Activated T-helper 9 cell treated with anti-CD3 and anti-CD28 coated beads, Interleukin-2, amount 50 U/mL, for 16 hours (primary cell): ENCODE results near the gene UGT8.
A peak's percentile ranks its signal among the peaks of the same experiment; 100 is the strongest.
"Not testable (repeated sequence)": the region's sequence is repeated elsewhere in the genome, so short reads cannot be mapped to it uniquely, and the experiment has no call there.

ENCODE experiments used
- DNase-seq: peaks from one replicate; pipeline ENCODE4 v3.0.0-alpha.2; 2020; ENCODE audit warnings: low read depth

Gene UGT8, protein sequence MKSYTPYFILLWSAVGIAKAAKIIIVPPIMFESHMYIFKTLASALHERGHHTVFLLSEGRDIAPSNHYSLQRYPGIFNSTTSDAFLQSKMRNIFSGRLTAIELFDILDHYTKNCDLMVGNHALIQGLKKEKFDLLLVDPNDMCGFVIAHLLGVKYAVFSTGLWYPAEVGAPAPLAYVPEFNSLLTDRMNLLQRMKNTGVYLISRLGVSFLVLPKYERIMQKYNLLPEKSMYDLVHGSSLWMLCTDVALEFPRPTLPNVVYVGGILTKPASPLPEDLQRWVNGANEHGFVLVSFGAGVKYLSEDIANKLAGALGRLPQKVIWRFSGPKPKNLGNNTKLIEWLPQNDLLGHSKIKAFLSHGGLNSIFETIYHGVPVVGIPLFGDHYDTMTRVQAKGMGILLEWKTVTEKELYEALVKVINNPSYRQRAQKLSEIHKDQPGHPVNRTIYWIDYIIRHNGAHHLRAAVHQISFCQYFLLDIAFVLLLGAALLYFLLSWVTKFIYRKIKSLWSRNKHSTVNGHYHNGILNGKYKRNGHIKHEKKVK

DNA sequence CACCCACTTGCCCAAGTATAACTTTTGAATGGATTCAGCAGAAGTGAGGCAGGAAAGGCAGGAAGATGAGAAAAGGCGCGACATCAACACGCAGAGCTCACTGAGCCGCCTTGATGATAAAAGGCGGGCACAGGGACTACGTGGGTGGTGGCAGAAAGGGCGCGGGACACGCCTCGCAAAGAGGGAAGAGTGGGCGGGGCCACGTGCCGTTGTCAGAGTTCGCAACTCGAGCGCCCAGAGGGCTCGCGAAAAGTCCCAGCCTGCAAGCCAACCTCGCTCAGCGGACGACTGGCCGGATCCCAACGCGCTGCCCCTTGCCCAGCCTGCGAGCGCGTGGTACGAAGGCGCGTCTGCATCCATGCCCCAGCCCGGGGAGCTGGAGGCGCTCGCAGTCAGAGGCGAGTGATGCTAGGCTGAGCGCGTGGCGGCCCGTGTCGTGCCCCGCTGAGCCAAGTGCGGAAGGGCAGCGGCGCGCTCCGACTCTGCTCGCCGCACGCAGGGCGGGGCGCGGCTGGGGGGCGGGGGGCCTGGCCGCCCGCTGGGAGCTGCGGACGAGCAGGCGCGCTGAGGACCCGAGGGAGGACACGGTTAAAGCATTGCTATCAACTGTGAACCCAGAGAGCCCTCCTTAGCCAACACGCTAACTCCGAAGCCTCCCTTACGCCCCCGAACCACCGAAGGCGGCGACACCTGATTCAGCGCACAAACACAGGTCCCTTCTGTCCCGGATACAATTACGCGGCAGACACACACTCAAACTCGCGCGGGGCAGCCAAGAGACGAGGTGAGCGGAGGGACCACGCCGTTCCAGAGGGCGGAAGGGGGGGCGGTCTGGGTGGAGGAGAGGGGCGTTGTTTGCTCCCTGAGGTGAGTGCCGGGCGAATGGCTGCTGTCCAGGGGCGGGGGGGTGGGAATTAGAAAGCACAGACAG lies at the start of gene UGT8:
UGT8 (plus strand) TSS at position 617 of the 931 bp plus-strand sequence. CDS start 24,074 bp downstream, outside the sequence.
- peak; percentile 8 for DNase-seq

DNA sequence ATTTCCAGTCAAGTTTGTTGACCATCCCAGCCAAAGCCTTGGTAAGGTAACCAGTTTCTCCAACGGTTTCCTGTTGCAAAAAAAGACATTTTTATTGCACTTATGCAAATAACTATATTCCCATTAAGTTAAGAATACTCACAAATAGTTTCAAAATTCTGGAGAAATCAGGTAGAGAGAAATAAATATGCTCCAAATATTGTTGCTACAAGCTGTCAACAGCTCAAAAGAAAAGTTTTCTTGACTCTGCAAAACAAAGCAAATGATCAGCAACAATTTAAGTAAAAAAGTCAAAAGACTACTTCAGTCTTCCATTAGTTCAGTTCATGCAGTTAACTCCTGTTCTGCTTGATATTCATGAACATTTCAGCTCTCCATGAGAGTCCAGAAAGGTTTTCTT lies 49.0 kb upstream of the UGT8 start:
- DNase-seq: no peak

DNA sequence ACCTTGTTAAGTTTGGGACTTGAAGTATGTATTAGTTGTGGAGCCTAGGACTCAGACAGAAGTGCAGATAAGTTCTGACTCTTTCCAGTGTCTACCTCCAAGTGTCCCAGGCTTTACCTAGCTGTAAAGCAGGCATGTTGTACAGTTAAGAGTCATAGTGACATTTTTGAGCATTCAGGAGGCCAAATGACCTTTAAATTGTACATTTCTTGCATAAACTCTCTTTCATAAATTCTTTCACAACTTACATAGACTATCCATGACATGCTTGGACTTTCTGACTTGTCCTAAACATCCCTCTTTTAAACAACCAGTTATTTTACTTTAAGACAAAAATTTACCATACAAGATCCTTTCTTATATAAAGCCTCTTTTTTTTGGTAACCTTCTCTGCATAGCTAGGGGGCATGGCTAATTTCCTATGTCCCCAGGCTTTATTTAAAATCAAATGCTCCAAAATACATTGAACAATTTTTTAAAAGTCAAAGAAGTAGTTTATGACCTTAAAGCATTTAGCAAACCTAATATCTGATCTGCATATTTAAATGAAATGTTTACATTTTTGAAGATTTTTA lies 40.1 kb upstream of the UGT8 start:
- no peak for DNase-seq

DNA sequence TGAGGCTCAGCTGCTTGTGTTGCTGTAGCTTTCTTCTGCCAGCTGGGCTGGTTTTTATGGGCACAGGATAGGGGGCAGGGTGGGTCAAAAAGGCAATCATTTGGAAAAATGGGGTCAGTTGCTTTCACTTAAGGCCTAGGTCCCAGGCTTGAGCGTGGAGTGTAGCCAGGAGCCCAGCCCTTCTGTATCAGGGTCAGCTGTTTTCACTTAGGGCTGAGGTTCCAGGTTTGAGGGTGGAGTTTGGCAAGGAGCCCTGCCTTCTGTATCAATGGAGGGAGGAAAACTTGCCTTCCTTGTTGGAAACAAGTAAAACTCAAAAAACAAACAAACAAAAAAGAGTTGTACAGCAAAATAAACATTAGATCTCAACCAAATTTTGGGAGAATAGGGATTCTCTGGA lies 37.0 kb upstream of the UGT8 start:
- no peak for DNase-seq

DNA sequence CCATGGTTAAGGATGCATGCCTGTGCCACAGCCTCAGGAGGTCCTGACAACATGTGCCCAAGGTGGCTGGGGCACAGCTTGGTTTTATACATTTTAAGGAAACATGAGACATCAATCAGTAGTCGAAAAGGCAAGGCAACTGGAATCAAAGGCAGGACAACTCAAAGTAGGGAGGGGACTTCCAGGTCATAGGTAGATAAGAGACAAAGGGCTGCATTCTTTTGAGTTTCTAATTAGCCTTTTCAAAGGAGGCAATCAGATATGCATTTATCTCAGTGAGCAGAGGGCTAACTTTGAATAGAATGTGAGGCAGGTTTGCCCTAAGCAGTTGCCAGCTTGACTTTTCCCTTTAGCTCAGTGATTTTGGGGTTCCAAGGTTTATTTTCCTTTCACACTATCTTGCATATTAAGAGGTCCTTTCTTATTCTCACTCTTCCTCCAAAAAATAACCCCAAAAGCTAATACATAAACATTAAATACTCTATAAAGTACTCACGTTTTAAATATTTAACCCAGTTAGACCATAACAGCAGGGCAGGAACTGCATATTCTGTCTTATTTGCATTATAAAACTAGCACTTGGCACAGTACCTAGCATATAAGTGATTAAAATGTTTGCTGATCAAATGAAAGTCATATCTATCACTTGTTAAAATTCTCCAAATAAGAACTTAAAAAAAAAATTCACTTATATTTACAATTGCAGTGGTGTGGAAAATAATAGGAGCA lies 36.3 kb upstream of the UGT8 start:
- DNase-seq: no peak

DNA sequence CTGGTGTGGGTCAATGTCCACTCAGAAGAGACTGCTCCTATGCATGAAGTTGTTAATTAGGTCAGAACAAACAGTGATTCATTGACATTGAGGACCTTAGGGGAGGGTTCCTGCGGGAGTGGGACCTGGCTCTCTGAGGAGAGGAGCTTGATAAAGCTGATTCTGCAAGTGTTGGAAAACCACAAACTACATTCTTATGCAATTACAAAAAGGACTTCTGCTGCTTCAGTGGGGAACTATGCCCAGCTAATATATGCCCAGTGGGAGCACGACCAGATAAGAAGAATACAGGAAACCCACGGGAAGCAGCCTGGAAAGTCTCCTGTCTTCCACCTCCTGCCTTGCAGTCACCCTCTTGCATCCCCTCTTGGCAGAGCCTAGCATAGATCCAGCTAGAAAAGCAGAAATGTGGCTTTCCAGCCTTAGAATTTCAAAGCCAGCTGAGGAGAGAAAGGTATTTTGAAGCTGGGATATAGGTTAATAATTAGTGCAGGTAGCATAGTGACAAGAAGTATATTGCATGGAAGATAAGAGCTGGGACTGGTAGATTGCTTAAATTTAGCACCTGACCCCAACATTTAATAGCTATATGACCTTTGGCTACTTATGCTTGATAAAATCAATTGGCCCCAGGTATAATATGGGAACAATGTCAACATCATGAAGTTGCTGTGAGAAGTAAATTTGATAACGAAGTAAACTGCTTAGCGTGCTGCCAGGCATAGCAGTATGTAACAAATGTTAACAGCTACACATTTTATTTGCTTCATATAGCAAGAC lies 34.9 kb upstream of the UGT8 start:
- DNase-seq: no peak

DNA sequence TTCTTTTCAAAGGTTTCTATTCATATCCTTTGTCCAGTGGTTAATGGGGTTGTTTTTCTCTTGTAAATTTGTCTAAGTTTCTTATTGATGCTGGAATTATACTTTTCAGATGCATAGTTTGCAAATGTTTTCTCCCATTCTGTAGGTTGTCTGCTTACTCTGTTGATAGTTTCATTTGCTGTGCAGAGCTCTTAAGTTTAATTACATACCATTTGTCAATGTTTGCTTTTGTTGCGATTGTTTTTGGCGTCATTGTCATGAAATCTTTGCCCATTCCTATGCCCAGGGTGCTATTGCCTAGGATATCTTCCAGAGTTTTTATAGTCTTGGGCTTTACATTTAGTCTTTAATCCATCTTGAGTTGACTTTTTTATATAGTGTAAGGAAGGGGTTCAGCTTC lies 21.2 kb upstream of the UGT8 start:
- no peak for DNase-seq

DNA sequence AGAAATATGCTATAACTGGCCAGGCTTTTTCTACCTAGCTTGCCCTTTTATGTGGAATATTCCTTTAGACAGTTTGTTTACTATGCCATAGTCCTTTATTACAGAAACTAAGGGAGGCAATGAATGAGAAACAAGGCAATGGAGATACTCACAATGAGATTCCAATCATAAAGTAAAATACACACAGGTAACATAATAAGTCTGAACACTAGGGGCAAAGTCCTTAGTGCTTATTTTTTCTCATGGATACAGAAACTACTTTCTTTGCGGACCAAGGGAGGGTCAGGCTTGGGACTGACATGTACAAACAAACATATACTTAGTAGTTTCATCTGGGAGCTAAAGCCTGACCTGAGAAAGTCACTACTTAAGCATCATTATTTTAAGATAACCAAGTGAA lies 16.0 kb upstream of the UGT8 start:
- no peak for DNase-seq

DNA sequence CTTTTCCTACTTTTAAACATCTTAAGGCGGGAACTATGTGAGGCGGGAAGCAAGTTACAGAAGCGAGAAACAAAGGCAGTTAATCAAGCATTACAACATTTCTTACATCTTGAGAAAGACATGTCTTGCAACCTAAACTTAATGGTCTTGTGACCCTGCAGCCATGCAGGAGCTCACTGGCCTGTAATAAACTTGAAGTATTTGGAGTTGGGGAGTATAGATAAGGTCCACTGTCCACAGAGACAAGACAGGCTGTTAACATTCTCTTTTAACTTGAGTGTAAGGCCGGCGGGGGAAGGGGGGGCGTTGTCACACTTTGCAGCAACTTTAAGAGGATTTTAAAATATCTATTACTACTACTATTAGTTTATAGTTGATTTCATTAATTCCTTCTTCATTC lies 10.3 kb upstream of the UGT8 start:
- DNase-seq: no peak

DNA sequence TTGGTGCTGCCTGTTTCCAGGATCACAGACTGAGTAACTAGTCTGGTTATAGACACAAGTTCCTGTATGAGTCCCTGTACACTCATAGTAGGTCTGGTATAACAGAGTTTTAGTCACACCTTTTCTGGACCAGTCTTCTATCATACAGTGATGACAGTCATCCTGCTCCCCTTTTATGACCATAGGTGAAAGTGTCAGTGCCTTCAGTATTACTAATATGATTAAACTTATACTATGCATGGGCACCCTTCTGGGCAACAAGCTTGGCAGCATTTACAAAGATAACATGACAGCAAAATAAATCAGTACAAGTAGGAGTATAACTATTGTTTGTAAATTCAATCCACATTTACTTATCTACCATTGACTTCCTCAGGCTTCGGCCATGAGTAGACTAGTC lies 8.2 kb upstream of the UGT8 start:
- not testable (repeated sequence) for DNase-seq

DNA sequence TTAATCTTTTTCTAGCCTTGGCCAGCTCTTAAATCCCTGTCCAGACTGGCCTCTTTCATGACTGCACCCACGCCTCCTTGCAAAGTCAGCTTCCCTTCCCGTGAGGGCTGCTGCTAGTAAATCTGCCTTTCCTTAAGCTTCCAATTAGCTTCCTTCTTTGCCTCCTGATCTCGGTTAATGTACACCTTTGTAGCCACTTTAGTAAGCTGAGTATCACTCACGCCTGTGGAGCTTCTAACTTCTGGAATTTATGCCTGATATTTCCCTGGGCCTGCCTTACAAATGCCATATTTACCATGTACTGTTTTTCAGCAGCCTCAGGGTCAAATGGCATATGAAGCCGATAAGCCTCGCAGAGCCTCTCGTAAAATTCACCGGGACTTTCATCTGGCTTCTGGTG lies 5.1 kb upstream of the UGT8 start:
- DNase-seq: no peak

DNA sequence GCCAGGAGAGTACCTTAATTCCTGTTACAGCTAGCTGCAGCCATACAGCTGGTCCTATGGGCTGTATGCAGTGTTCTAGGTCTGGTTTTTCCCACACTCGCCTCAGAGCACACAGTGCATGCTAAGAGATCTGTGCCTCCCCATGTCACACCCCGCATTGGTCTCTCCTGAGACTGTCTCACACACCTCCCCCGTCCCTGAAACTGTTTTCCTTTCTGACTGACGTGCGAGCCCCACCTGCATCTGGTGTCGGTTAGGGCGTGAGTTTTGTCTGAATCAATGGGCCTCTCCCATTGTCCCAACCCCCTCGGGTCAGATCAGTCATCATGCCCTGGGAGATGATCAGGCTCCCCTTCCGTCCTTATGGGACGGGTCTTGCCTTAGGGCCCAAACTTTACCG lies 3.4 kb upstream of the UGT8 start:
- no peak for DNase-seq

DNA sequence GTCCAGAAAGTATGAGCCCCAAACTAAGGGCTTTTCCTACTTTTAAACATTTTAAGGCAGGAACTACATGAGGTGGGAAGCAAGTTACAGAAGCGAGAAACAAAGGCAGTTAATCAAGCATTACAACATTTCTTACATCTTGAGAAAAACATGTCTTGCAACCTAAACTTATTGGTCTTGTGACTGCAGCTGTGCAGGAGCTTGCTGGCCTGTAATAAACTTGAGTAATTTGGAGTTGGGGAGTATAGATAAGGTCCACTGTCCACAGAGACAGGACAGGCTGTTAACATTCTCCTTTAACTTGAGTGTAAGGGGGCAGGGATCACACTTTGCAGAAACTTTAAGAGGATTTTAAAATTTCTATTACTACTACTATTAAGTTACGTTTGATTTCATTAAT lies 2.7 kb upstream of the UGT8 start:
- no peak for DNase-seq

DNA sequence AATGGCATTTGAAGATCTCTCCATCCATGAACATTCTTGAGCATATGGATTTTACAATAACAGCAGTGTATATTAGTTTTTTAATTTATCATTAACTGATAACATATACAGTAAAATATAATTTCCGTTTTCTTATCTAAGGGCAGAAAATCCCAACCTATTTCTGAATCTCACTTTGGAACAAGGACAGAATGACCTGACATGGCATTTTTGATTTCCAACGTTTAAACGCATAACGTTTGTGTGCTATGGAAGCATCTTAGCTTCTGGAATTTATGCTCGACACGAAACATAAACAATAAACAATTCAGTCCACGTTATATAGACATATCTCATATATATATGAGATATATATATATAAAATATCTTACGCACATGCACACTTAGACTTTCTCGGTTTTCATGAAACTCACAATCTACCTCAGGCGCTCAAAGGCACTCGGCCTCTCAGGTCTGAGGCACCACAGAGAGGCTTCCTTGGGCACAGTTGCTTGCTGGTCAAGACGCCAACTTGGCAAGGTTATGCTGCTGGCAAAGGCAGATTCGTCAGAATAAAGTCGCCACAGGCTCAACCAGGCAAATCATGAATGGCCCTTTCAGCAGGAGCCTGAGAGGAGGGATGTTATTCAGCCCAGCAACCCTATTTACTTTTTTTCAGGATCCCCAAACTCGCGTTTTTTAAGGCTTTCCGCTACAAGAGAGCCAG lies 1.0 kb upstream of the UGT8 start:
- DNase-seq: no peak

DNA sequence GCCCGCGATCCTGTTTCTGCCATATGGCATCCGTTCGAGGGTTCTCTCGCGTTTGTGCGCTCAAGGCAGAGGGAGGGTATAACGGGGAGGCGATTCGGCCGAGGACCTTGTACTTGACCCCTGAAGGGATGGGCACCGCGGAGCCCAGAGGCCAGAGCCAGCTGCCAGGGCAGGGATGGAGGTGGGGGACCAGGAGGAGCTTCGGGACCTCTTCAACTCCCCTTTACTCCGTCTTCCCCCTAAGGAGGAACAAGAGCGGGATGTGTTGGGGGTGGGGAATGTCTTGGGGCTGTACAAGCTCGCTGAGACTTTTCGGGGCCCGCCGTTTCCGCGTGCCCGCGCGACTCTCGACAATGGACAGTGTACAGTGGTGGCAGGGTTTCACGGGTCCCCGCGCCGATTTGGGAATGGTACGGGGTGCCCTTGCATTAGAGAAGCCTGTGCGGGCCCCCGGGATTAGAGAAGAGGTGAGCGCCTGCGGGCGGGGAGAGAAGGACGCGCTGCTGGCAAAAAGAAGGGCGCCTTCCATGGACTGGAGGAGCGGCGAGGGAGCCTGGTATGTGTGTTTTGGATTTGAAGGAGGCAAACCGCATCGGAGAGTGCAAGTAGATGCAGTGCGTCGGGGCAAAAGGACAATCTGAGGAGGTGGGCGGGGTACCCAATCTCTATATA lies 760 bp downstream of the UGT8 start:
- DNase-seq: no peak

DNA sequence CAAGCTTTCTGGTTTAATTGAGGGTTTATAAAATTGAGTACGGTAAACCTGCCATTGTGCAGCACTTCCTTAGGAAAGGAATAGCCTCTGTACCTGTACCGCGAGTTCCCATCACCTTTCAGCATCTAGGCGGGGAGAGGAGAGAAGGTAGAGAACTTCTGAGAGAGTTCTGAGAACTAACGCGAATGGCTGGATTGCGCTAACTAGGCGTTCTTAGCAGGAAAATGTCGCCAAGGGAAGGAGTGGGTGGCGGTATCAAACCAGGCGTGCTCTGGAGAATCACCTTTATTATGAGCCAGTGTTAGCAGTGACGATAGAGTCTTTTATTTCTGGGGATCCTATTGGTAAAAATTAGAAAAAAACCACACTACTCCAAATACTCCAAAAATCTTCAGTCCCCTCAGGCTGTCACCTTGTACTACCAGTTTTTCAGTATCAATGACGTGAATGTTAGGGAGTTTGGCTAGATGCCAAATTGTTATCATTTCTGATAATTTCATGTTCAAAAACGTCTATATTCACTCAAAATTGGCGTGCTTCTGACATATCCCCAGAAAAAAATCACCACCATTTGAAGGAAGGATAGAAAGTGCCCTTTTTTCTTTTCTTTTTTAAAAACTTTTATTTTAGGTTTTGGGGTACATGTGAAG lies 1.4 kb downstream of the UGT8 start:
- no peak for DNase-seq

DNA sequence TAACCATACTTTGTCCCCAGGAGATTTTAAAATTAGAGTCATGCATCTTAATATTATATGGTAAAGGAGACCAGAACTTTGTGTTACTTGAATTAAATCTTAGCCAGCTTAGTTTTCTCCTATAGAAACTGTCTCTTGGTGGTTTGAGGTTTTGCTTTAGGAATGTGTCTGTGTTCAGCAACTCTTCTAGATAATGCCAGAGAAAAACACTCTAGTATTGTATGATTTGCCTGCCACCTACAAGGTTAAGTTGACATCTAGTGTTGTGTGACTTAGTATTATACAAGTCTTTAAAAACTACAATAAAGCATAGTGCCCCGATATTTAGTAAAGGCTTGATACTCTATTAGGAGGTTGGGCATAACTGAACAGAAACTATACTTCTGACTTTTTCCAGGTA lies 2.1 kb downstream of the UGT8 start:
- no peak for DNase-seq

DNA sequence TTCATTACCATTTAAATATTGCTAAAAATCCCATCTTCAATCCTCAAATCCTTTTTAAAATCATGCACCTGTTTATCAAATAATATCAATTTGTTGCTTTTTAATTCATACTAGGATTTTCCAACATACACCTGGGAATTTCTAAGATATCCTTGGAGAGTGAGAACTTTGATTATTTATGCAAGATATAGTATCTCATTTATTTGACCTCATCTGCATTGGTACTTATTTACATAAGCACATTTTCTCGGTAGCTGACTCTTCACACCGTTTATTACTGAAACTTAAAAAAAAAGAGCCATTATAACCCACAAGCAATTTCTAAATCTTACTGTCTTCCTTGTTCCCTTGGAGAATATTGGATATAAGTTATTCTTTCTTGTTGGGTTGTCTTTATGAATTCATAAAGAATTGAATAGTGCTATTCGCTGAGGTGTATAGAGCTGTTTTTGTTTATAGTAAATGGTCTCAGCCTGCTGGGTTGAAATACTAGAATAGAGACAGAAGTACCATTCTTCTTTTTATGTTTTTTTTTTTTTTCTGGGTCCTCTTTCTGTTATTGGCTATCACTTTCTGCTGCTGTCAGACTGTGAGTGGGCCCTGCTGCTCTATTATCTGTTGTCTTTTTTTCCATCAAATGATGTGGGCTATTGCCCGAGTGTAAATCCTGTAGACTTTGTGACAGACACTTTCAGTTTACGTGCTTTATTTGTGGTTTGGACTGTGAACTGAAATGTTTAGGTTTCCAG lies 2.9 kb downstream of the UGT8 start:
- DNase-seq: no peak

DNA sequence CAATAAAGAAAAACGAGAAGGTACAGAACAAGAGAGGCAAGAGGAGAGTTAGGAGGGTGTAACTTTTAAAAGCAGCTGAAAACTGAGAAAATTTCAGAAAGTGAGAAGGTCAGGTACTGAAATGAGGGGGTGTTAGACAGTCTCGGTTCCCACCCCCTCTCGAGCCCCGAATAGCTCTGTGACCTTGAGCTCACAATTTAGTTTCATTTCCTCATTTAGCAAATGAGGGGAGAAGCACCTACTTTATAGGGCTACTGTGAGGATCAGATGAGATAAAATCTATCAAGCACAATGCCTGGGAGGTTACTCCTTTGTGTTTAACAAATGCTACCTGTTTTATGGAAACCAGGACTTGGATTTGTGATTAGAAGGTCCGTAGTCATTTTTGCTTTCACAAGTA lies 4.9 kb downstream of the UGT8 start:
- no peak for DNase-seq
